BE2C (cell line): Measurements from ENCODE around the gene OR2S2.
A peak's percentile ranks its signal among the peaks of the same experiment; 100 is the strongest.
"Not testable (repeated sequence)": the region's sequence is repeated elsewhere in the genome, so short reads cannot be mapped to it uniquely, and the experiment has no call there.

Experiments used
- DNase-seq: peaks from one replicate; pipeline ENCODE4 v3.0.0-alpha.2; 2020
- H3K27me3 ChIP-seq: fragments of 250-450 bp; sonication (Bioruptor Pico); 2 replicates; pipeline ENCODE4 v1.5.1; 2020; ENCODE audit warnings: mild to moderate bottlenecking
- H3K36me3 ChIP-seq: fragments of 250-450 bp; sonication (Bioruptor Pico); 2 replicates; pipeline ENCODE4 v1.5.1; 2020; ENCODE audit warnings: mild to moderate bottlenecking
- H3K4me1 ChIP-seq: fragments of 250-450 bp; sonication (Bioruptor Pico); 2 replicates; pipeline ENCODE4 v1.5.1; 2020
- H3K4me3 ChIP-seq: 2 replicates; pipeline ENCODE4 v1.5.1; 2011; ENCODE audit warnings: low read depth, low read length
- H3K9me3 ChIP-seq: fragments of 250-450 bp; sonication (Bioruptor Pico); 2 replicates; pipeline ENCODE4 v1.5.1; 2020
- TF ChIP-seq, protein P1 (sequence below): IDR thresholded peaks from 2 replicates; pipeline ENCODE4 v1.5.1; 2012; ENCODE audit warnings: mild to moderate bottlenecking, low read depth, low read length

The OR2S2 gene

DNA sequence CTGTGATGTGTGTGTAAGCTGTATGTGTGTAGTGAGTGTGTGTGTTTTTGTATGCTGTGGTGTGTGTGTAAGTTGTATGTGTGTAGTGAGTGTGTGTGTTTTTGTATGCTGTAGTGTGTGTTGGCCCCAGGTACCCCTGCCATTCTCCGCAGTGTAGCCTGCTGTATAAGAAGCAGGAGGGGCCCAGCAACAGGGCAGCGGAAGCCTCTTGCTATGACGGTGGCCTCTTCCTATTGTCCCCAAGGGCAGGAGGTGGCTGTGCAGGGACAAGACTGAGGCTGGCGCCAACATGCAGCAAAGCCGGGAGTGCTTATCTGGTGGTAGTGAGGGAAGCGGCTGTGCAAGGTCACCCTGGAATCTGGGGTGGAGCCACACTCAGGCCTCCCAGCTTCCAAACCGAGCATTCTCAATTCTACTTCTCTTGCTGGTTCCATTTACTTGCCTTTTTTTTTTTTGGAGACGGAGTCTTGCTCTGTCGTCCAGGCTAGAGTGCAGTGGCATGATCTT is 43.6 kb downstream of the OR2S2 start:
- Histone ChIP-seq H3K4me3 (no peak overlapping the region), H3K36me3 (no peaks in the 10 kb centered on the region), H3K4me1 (0 out of 2 replicates have a peak, but pooled peaks cover 2% of the 10 kb centered on the region), H3K9me3 (no peaks in the 10 kb centered on the region), H3K27me3 (no peaks in the 10 kb centered on the region)
- TF ChIP-seq, protein P1, sequence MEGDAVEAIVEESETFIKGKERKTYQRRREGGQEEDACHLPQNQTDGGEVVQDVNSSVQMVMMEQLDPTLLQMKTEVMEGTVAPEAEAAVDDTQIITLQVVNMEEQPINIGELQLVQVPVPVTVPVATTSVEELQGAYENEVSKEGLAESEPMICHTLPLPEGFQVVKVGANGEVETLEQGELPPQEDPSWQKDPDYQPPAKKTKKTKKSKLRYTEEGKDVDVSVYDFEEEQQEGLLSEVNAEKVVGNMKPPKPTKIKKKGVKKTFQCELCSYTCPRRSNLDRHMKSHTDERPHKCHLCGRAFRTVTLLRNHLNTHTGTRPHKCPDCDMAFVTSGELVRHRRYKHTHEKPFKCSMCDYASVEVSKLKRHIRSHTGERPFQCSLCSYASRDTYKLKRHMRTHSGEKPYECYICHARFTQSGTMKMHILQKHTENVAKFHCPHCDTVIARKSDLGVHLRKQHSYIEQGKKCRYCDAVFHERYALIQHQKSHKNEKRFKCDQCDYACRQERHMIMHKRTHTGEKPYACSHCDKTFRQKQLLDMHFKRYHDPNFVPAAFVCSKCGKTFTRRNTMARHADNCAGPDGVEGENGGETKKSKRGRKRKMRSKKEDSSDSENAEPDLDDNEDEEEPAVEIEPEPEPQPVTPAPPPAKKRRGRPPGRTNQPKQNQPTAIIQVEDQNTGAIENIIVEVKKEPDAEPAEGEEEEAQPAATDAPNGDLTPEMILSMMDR: no peak
- peak; percentile 76 for DNase-seq

DNA sequence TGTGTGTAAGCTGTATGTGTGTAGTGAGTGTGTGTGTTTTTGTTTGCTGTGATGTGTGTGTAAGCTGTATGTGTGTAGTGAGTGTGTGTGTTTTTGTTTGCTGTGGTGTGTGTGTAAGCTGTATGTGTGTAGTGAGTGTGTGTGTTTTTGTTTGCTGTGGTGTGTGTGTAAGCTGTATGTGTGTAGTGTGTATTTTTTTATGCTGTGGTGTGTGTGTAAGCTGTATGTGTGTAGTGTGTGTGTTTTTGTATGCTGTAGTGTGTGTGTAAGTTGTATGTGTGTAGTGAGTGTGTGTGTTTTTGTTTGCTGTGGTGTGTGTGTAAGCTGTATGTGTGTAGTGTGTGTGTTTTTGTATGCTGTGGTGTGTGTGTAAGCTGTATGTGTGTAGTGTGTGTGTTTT is 44.5 kb downstream of the OR2S2 start:
- not testable (repeated sequence) for H3K36me3 ChIP-seq, H3K9me3 ChIP-seq, H3K4me1 ChIP-seq, H3K27me3 ChIP-seq, DNase-seq, H3K4me3 ChIP-seq

DNA sequence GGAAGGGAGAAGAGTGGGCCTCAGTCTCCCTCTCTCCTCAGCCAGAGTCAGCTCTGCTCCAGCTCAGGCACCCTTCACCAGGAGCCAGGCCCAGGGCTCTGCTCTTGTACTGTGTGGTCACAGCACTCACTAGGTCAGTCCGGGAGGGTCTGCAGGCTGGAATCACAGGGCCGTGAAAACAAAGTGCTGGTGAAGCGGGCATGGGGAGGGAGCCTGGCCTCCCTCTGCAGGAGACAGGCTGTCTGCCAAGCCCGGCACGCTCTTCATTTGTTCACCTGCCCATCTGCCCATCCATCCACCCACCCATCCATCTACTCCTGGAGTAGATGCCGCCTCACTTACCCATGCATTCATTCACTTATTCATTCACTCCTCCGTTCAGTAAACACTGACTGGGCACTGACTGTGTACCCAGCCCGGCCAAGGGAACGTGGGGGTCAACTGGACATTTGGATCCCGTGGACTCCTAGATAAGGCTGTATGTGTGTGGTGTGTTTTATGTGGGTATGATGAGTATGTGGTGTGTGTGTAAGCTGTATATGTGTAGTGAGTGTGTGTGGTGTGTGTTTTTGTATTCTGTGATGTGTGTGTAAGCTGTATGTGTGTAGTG is 45.1 kb downstream of the OR2S2 start:
- Histone ChIP-seq H3K4me1 (peaks cover 15% of the 10 kb centered on the region), H3K4me3 (no peak overlapping the region), H3K36me3 (no peaks in the 10 kb centered on the region), H3K27me3 (no peaks in the 10 kb centered on the region), H3K9me3 (no peaks in the 10 kb centered on the region)
- TF ChIP-seq, protein P1: no peak
- DNase-seq: peak; percentile 16

DNA sequence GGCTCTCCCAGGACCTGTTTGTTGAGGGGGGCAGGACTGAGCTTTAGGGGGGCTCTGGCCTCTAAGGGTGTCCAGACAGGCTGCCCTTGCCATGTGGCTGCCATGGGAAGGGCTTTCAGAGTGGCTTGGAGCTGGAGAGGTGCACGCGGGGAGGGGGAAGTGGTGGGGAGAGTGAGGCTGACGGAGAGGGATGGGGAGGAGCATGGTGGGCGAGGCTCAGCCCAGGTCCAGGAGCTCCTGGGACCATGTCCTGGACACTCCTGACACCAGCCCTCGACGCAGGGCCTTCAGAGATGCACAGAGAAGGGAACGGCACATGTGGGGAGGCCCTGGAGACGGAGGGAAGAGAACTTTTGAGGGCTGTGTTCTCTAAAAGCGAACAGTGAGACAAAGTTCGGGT is 46.3 kb downstream of the OR2S2 start:
- Histone ChIP-seq H3K4me3 (no peak overlapping the region), H3K36me3 (no peaks in the 10 kb centered on the region), H3K9me3 (no peaks in the 10 kb centered on the region), H3K4me1 (peaks cover 25% of the 10 kb centered on the region), H3K27me3 (no peaks in the 10 kb centered on the region)
- TF ChIP-seq, protein P1: no peak
- no peak for DNase-seq

DNA sequence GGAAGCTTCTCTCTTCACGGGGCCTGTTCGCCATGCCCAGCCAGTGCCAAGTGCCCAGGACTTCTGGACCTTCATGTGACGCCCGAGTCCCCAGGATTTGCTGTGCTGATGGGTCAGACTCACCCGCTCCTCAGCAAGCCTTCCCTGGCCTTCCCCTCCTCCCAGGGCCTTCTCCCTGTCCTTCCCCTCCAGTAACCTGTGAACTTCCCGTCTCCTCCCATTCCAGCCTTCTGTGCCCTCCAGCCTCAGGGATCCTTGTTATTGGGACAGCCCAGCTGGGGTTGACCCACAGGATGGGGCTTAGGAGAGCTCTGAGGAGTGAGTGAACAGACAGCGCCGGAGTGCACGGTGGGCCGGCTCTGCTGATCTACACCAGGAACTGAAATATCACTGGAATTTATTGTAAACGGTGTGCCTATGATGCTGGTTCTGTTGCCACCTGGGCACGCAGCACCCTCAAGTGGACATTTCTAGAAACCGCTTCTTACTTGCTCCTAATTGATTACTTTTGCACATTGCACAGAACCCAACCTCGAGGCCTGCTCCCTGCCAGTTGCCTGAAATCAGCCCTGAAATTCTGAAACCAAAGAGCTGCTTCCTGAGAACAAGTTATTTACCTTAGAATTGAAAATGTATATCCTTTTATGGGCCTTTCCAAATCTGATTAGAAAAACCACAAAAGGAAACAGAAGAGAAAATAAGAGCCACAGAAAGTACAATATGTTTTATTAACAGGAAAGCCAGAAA is 47.2 kb downstream of the OR2S2 start:
- Histone ChIP-seq H3K9me3 (no peaks in the 10 kb centered on the region), H3K36me3 (no peaks in the 10 kb centered on the region), H3K4me1 (peaks cover 25% of the 10 kb centered on the region), H3K27me3 (no peaks in the 10 kb centered on the region), H3K4me3 (no peak overlapping the region)
- TF ChIP-seq, protein P1: peak; percentile 65
- DNase-seq: peak; percentile 48

DNA sequence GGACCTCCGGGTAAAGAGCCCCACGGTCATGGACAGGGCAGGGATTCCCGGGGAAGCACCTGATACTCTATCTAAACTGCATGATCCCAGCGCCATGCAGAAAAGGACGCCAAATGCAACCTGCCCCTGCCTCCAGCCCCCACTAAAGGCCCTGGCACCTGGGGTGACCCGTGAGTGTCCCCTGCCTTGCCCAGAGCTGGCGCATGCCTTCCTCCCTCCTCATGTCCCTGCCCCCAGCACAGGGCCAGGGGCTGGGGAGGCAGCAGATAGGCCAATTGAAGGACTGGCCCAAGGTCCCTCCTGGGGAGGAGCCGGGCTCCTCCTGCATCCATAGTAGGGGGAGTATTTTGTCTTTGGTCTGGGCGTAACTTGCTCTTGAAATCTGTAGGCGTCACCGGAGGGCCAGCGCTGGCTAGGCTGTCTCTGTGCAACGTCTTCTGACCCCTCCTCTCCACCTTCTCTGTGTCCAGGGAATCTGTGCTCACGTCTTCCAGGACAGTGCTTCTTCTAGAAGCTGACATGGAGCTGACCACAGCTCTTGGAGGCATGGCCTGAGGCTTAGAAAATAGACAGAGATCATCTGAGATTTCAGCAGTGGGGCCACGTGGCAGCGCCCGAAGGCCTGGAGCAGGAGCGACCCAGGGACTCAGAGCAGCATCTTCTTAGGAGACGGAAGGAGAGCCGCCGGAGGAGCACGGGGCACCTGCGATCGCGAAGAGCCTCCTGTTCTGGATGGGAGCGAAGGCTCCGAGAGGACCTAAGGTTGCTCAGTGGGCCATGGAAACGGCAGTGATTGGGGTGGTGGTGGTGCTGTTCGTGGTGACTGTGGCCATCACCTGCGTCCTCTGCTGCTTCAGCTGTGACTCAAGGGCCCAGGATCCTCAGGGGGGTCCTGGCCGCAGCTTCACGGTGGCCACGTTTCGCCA is 48.0 kb downstream of the OR2S2 start:
- TF ChIP-seq, protein P1: no peak
- no peak for DNase-seq
- Histone ChIP-seq H3K9me3 (no peaks in the 10 kb centered on the region), H3K36me3 (no peaks in the 10 kb centered on the region), H3K4me1 (peaks cover 25% of the 10 kb centered on the region), H3K4me3 (no peak overlapping the region), H3K27me3 (no peaks in the 10 kb centered on the region)
